HG02642 (cell line): ENCODE results near the gene FMNL1.
"Not testable (repeated sequence)": the region's sequence is repeated elsewhere in the genome, so short reads cannot be mapped to it uniquely, and the experiment has no call there.

Experiments
- ATAC-seq: cut with Tn5 transposase; IDR thresholded peaks from one replicate; pipeline ENCODE4 v1.9.1; 2021; ENCODE audit warnings: mild to moderate bottlenecking; ENCODE audit not compliant: unreplicated experiment, poor library complexity

Gene FMNL1, protein sequence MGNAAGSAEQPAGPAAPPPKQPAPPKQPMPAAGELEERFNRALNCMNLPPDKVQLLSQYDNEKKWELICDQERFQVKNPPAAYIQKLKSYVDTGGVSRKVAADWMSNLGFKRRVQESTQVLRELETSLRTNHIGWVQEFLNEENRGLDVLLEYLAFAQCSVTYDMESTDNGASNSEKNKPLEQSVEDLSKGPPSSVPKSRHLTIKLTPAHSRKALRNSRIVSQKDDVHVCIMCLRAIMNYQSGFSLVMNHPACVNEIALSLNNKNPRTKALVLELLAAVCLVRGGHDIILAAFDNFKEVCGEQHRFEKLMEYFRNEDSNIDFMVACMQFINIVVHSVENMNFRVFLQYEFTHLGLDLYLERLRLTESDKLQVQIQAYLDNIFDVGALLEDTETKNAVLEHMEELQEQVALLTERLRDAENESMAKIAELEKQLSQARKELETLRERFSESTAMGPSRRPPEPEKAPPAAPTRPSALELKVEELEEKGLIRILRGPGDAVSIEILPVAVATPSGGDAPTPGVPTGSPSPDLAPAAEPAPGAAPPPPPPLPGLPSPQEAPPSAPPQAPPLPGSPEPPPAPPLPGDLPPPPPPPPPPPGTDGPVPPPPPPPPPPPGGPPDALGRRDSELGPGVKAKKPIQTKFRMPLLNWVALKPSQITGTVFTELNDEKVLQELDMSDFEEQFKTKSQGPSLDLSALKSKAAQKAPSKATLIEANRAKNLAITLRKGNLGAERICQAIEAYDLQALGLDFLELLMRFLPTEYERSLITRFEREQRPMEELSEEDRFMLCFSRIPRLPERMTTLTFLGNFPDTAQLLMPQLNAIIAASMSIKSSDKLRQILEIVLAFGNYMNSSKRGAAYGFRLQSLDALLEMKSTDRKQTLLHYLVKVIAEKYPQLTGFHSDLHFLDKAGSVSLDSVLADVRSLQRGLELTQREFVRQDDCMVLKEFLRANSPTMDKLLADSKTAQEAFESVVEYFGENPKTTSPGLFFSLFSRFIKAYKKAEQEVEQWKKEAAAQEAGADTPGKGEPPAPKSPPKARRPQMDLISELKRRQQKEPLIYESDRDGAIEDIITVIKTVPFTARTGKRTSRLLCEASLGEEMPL

DNA sequence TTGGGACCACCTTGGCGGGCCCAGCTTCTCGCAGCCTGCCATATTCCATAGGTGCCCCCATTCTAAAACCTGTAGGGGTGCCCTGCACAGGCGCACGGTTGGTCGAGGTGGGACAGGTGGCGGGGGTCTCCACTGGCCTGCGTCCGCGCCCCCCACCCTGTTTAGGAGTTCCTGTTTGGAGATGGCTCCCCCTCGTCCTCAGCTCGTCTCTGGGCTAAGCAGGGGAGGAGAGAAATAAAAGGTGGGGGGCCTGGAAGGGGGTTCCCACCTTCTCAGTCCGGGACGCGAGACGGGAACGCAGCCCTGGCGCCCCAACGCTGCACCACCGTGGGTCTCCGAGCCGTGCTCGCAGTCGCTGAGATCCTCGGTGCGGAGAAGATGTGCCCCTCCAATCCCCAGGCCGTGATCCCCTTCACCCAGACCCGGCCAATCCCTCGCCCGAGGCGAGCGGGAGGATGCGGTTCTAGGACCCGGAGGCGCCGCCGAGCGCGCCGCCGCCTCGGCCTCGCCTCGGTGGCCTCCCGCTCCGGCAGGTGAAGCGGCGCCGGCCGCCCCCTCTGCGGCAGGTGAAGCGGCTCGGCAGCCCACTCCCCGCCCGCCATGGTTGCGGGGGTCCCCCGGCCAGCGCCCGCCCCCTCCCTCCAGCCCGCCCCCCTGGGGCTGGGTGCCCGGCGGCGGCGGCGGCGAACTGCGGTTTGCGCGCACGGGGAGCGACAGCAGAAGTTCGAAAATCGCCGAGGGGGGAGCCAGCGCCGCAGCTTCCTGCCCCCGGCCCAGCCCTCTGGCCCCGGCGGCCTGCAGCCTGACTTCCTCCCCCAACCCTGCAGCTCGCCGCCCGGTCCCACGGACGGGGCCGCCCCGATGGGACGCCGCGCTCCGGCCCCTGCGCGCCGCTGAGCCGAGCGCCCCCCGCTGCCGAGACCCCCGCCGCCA, at the start of gene FMNL1:
TSS of gene FMNL1 (plus strand) at position 805 of the 933 bp plus-strand sequence. CDS start 240 bp downstream, outside the sequence.
- ATAC-seq = peak; percentile 23

DNA sequence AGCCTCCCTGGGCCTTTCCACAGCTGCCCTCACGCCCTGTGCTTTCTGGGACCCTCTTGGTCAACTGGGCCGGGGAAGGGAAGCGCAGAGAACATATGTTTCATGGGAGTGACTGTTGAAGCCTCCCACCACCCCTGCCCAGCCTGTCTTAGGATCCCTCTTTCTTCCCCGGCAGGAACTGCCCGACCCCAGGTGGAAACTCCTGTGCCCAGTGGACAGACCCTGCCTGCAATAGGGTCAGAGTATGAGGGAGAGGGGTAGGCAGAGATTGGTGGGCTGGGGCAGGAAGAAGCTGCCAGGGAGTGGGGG, 49.5 kb upstream of the FMNL1 start:
- no peak for ATAC-seq

DNA sequence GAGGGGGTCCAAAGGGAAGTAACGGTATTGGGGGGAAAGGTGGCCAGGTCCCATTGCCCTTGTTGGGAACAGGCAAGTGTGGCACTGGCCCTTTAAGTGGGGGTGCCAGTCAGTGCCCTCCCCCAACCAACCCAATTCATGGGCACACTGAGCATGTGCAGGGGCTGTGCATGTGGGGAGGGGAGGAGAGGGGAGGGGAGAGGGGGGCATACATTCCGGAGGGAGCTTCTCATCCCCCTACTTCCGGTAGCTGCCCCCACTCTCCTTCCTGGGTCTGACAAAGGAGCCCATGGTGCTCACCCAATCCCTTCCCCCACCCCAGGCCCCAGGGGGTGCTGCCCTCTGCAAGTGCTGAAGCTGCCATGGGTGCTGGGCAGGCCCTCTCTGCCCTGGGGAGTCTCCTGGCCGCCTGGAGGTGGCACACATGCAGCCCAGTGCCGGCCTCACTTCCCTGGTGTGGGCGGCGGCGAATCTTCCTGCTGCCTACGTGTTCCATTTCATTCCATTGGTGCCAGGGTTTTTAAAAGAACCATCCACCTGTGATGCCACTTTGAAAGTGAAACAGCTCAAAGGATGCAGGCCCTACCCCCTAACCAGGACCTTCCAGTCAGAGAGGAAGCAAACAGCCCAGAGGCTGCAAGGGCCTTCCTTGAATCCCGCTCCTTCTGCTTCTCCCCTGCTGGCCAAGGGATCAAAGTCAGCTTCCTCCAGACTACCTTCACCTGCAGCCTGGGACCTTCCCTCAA, 49.0 kb upstream of the FMNL1 start:
- ATAC-seq = no peak

DNA sequence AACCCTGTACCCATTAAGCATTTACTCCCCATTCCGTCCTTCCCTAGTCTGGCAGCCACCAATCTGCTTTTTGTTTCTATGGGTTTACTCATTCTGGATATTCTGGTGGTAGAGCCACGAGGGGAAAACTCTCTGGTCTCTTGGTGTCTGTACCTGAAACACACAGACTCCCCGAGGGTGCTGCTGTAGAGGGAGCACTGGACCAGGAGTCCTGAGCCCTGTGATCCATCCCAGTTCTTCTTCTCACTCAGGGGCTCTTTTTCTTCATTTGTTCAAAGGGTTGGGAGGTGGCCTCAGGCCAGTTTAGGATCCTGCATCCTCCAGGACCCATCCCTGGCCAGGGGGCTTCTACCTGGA, 45.9 kb upstream of the FMNL1 start:
- ATAC-seq = no peak

DNA sequence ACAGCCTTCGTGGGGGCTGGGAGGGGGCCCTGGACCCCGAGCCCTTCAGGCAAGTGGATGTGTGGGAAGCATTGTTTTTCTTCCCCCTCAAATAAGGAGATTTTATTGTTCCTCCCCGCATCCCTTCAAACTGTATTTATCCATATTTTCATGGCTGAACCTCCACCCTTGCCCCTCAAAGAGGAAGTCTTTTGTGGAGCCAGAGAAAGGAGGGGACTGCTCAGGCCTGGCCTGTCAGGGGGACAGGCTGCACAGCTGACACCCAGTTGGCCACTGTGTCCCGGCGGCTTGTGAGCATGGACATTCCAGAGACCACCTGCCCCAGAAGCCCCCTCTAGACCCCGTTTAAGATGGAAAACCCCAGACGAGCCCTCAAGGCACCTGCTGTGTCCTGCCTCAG, 44.1 kb upstream of the FMNL1 start:
- no peak for ATAC-seq

DNA sequence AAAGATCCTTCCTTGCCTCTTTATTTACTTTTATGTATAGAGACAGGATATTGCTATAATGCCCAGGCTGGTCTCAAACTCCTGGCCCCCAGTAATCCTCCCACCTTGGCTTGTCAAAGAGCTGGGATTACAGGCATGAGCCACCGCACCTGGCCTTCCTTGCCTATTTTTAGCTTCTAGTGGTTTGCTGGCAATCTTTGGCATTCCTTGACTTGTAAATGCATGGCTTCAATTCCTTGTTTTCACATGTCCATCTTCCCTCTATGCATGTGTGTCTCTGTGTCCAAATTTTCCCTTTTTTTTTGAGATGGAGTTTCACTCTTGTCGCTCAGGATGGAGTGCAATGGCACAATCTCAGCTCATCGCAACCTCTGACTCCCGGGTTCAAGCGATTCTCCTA, 37.5 kb upstream of the FMNL1 start:
- ATAC-seq = no peak

DNA sequence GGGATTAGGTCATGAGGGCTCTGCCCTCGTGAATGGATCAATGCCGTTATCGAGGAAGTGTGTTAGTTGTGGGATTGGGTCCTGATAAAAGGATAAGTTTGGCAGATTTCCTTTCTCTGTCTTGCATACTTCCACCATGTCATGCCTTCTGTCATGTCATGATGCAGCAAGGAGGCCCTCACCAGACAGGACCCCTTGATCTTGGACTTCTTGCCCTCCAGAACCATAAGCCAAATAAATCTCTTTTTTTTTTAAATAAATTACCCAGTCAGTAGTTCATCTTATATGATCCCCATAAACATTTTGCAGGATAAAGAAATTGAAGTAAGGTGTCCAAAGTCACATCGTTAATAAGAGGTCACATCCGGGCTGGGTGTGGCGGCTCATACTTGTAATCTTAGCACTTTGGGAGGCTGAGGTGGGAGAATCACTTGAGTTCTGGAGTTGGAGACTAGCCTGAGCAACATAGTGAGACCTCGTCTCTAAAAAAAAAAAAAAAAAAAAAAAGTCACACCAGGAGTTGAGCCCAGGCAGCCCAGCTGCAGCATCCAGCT, 34.8 kb upstream of the FMNL1 start:
- no peak for ATAC-seq

DNA sequence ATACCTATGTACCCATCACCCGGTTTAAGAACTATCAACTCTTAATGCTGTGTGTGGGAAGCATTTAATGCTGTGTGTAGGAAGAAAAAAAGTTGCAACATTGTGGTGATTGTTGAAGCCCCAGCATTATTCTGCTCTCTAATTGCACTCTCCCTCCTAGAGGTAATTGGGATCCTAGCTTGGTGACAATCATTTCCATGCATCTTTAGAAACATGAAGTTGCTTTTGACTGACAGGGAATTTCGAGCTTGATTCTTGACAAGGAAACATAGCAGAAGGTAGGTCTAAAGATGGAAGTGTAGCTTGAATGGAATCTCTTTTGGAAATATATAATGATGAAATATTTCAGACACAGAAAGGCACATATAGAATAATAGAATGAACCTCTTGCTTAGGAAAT, 32.7 kb upstream of the FMNL1 start:
- ATAC-seq = no peak

DNA sequence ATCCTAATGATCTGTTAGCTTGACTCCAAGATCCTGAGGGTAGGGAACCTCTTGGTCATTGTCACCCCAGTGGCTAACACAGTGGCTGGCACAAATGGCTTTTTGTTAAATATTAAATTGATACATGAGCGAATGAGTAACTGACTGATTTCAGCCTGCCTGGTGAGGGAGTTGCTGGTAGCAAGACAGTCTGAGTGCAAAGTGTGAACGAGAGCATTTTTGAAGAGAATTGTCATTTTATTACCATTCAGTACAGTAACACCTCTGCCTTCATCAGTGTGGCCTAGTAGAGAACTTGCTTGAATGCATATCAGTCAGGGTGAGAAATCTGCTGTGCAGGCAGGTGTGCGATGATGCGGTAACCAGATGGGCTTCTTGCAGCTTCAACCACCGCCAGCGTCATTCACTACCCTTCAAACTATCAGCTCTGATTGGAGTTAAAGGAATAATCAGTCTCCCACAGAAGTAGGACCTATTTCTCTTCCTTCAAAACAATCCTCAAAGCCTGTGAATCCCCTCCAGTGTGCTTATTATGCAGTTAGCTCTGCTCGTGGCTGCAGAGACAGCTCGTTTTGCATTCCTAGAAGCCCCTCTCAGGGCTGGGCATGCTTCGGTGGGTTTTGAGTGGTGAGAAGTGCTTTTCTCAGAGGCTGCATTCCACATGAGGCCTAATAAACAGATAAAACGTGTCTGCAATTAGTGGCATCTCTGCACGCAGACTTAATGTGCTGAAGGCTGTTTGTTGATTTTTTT, 31.0 kb upstream of the FMNL1 start:
- no peak for ATAC-seq

DNA sequence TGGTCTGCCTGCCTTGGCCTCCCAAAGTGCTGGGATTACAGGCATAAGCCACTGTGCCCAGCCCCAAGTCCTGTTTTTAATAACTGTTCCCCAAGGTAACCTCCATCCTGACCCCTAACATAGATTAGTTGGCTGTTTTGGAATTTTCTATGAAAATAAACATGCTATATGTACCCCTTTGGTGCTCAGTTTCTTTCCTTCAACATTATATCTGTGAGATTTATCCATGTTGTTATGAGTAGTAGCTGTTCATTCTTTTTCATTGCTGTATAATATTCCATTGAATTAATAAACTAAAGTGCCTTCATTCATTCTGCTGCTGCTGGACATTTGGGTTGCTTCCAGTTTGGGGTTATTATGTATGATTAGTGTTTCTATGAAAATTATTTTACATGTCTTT, 26.3 kb upstream of the FMNL1 start:
- ATAC-seq = no peak

DNA sequence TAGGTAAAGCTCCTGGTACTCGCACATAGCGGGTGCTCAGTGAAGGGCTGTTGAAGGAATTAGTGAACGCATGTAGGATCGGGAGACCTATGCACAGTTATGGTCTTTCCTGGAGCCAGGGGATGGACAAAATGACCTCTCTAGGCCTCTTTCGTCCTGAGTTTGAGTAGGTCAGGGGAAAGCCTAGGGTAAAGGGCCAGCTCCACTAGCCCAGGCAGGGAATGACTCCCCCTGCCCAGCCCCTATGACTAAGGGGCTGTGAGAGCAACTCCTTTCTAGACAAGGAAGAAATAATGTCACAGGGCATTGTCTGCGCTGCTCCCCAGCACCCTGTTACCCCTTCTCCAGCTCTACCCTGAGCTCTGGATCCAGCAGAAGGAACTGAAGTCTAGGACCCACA, 24.6 kb upstream of the FMNL1 start:
- ATAC-seq = no peak

DNA sequence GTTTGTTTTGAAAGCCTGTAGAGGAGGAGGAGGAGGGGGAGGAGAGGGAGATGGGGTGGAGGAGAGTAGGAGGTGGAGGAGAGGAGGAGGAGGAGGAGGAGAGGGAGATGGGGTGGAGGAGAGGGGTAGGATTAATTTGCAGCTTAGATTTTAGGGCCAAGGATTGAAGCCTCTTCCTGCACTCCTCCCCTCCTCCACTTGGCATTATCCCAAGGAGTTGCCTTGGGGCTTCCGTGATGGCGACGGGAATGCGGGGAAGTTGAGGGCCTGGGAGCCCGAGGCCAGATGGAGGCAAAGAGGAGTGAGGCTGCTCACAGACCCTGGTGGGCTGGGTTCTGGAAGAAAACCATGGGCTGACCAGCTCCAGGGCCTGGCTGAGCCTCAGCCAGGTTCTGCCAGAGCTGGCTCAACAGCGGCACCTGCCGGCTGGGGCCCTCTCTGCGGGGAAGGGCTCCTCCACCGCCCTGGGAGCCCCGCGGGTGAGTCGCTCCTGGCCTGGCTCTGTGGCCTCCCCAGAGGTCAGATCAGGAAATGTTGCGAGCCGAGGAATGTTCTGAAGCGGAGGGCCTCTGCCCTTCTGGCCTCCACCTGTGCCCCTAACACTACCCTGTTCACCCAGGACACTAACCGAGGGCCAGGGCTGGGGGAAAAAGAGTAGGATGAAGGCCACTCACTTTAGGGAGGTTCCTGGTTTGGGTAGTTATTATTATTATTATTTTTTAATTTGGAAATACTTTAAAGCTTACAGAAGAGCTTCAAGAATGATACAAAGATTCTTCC, 23.9 kb upstream of the FMNL1 start:
- ATAC-seq = peak; percentile 92

DNA sequence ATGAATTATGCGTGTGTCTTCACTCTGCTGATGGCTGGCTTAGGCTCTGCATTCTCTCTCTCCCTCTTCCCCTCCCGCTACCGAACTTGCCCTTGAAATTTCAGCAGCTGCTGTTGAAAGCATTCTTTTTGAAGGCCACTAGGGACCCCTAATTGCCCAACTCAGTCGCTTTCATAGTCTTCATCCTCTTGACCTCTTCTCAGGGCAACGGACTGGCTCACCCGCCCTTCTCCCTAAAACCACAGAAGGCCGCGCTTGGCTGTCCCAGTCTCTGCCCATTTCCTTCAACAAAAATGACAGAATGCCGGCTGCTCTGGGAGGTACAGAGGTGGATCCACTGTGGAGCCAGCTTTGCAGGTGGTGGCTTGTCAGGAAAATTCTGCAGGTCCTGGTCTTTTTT, 21.0 kb upstream of the FMNL1 start:
- ATAC-seq = no peak

DNA sequence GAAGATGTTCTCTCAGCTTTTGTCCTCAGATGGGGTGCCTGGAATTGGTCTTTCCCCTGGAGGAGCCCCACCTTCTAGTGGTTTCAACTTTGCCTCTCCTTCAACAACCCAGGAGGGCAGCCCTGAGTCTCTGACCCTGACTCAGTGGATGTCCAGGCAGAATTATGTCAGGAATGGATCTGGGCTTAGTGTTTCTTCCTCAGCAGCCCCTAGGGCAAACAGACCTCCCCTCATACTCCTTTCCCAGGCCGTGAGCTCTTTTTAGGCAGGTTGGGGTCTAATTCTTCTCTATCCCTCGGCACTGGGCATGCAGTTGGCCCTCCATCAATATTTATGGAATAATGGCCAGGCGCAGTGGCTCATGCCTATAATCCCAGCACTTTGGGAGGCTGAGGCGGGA, 20.2 kb upstream of the FMNL1 start:
- ATAC-seq = no peak

DNA sequence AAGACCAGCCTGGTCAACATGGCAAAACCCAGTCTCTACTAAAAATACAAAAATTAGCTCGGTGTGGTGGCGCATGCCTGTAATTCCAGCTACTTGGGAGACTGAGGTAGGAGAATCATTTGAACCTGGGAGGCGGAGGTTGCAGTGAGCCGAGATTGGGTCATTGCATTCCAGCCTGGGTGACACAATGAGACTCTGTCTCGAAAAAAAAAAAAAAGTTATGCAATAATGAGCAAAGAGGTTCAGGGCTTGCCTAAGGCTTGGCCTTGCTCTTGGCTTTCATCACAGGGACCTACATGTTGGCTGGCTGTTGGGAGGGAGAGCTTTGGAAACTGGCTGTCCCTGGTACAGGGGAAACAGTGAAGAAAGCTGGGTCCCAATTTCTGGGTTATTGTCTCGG, 19.8 kb upstream of the FMNL1 start:
- ATAC-seq = not testable (repeated sequence)

DNA sequence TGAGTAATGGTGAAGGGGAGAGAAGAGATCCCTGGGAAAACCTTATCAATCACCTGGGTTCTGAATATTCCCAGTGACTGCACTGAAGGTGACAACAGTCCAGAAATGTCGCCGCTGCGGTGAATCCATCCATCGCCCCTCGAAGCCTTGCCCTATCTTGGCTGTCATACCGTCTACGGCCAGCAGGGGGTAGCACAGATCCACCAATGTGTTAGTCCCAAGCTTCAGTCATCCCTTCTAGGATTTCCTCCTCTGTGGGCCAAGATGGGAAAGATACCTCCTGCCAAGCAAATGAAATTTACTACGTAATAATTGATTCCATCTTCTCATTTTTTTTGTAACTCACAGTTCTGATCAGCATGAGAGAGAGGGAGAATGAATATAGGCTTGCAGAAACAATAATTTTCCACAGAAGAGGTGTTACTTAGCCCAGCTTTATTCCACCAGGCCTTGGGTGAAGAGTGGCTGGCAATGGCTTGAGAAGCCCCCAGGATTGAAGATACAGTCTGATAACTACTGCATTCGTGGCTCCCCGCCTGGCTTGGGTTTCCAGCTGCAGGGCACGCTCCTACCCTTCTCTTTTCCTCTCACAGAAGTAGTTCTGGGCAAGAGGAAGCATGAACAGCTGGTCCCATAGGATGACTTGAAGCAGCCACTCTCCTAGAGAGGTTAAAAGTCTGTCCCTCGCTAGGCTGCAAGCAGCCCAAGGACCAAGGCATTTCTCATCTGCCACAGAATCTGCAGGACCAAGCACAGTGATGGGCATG, 2.6 kb upstream of the FMNL1 start:
- ATAC-seq = no peak

DNA sequence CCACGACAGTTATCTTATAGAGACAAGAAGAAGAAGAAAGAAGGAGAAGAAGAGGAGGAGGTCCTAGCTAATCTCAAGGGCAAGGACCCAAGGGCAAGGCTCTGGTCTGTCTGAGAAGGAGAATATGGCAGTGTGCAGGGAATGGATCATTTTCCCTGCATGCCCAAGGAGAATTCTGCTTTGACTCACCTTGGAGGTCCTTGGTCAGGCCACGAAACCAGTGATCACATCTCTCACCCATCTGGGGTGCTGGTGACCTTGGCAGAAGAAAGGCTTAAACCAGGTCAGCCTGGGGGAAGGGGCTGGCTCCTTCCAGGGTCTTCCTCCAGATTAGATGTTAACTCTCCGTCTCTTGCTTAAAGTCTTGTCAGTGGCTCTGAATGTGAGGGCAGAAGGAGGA, 1.6 kb upstream of the FMNL1 start:
- no peak for ATAC-seq
